ENCODE results near the gene IRF2. TPM values are rescaled to one million over a fixed set of nuclear protein-coding genes. Genes with fewer than 3 reads are reported as not detected.
"Not testable (repeated sequence)": the region's sequence is repeated elsewhere in the genome, so short reads cannot be mapped to it uniquely, and the experiment has no call there.

The IRF2 gene
- total RNA-seq, 2 experiments from 2014 or later = 11.4 to 14.9 TPM

GRCh38 chr4:184344435-184344834 is 129.9 kb downstream of the IRF2 start:
- H3K4me1 ChIP-seq (ENCODE audit: insufficient read depth, low read length) = peaks cover 13% of the 10 kb centered on the region
- CTCF ChIA-PET = no interaction called here
- Mint-ChIP-seq H3K36me3 (ENCODE audit: low read depth) (no peaks in the 10 kb centered on the region), H3K27ac (peak overlapping the region; percentile 28), H3K9me3 (no peaks in the 10 kb centered on the region), H3K4me1 (ENCODE audit: low read depth) (peaks cover 17% of the 10 kb centered on the region), H3K27me3 (peaks cover 14% of the 10 kb centered on the region), H3K4me3 (peak overlapping the region; percentile 86)
- DNase-seq (no peak), ATAC-seq (ENCODE audit: poor library complexity) (no peak)
- peaks cover 0 to 6% of the 10 kb centered on the region in 2 experiments for H3K27me3 ChIP-seq (ENCODE audit: control insufficient read depth in 1 of 2, insufficient read depth in 2 of 2, low read length in 2 of 2)
- intact Hi-C loops (cut with DNase I, micrococcal nuclease) = no loop called here
- TF ChIP-seq CTCF (IDR thresholded peaks at IDR 0.05) = no peak
- POLR2A ChIA-PET = interaction anchor here (0.6 to 1.4 kb wide), 3 partner anchors 37 to 193 kb away, joined by 3 to 5 read pairs (median 4); no protein-coding TSS in a partner anchor
- no peak overlapping the region for H3K4me3 ChIP-seq (ENCODE audit: low read length)
- no peaks in the 10 kb centered on the region for H3K36me3 ChIP-seq (ENCODE audit: insufficient read depth, low read length)
- H3K27ac ChIP-seq (ENCODE audit: low read depth in 1 of 2, low read length in 2 of 2) = no peak overlapping the region
- H3K9me3 ChIP-seq (ENCODE audit: control insufficient read depth in 1 of 2, insufficient read depth in 1 of 2, low read length in 2 of 2) = no peaks in the 10 kb centered on the region

- DNase-seq (peak; percentile 7 to 63 (median 31)), ATAC-seq (ENCODE audit: poor library complexity) (peak; percentile 85)
- CTCF ChIA-PET = no interaction called here
- H3K4me3 Mint-ChIP-seq = peak overlapping the region; percentile 86
- no peaks in the 10 kb centered on the region for H3K9me3 ChIP-seq (ENCODE audit: control insufficient read depth in 1 of 2, insufficient read depth in 1 of 2, low read length in 2 of 2)
- TF ChIP-seq CTCF (IDR thresholded peaks at IDR 0.05) = no peak
- H3K27me3 Mint-ChIP-seq = peaks cover 10% of the 10 kb centered on the region
- intact Hi-C loops (cut with DNase I, micrococcal nuclease) = no loop called here
- H3K4me1 Mint-ChIP-seq (ENCODE audit: low read depth) = peaks cover 17% of the 10 kb centered on the region
- POLR2A ChIA-PET = interaction anchor here (0.6 to 1.4 kb wide), 7 partner anchors 8 to 194 kb away, joined by 3 to 6 read pairs (median 4); no protein-coding TSS in a partner anchor
- no peaks in the 10 kb centered on the region for H3K36me3 ChIP-seq (ENCODE audit: insufficient read depth, low read length)
- no peak overlapping the region for H3K27ac ChIP-seq (ENCODE audit: low read depth in 1 of 2, low read length in 2 of 2)
- peaks cover 0 to 6% of the 10 kb centered on the region in 2 experiments for H3K27me3 ChIP-seq (ENCODE audit: control insufficient read depth in 1 of 2, insufficient read depth in 2 of 2, low read length in 2 of 2)
- H3K36me3 Mint-ChIP-seq (ENCODE audit: low read depth) = no peaks in the 10 kb centered on the region
- peak overlapping the region; percentile 66 for H3K4me3 ChIP-seq (ENCODE audit: low read length)
- H3K9me3 Mint-ChIP-seq = peaks cover 1% of the 10 kb centered on the region
- H3K27ac Mint-ChIP-seq = peak overlapping the region; percentile 28
- peaks cover 13% of the 10 kb centered on the region for H3K4me1 ChIP-seq (ENCODE audit: insufficient read depth, low read length)
Observed at GRCh38 chr4:184343502-184344177, 130.7 kb downstream of the IRF2 start.

GRCh38 chr4:184342857-184343237 is 131.5 kb downstream of the IRF2 start:
- H3K27me3 Mint-ChIP-seq; CTCF ChIA-PET; DNase-seq; H3K27ac ChIP-seq (ENCODE audit: low read depth in 1 of 2, low read length in 2 of 2); H3K27me3 ChIP-seq (ENCODE audit: control insufficient read depth in 1 of 2, insufficient read depth in 2 of 2, low read length in 2 of 2); intact Hi-C loops (cut with DNase I, micrococcal nuclease); H3K4me1 ChIP-seq (ENCODE audit: insufficient read depth, low read length); H3K9me3 Mint-ChIP-seq; ATAC-seq (ENCODE audit: poor library complexity); H3K36me3 ChIP-seq (ENCODE audit: insufficient read depth, low read length); H3K36me3 Mint-ChIP-seq (ENCODE audit: low read depth); H3K9me3 ChIP-seq (ENCODE audit: control insufficient read depth in 1 of 2, insufficient read depth in 1 of 2, low read length in 2 of 2); H3K4me3 ChIP-seq (ENCODE audit: low read length): not testable (repeated sequence)
- POLR2A ChIA-PET = interaction anchor here (0.6 to 1.4 kb wide), 4 partner anchors 9 to 45 kb away, joined by 3 to 6 read pairs (median 4); no protein-coding TSS in a partner anchor
- Mint-ChIP-seq H3K27ac (peak overlapping the region; percentile 28), H3K4me3 (peak overlapping the region; percentile 86), H3K4me1 (ENCODE audit: low read depth) (peaks cover 17% of the 10 kb centered on the region)
